ENCODE measurements around the gene ZNHIT2.
A peak's percentile ranks its signal among the peaks of the same experiment; 100 is the strongest.
"Not testable (repeated sequence)": the region's sequence is repeated elsewhere in the genome, so short reads cannot be mapped to it uniquely, and the experiment has no call there.

Gene ZNHIT2

GRCh38 chr11:65121865-65122696 is 4.6 kb upstream of the ZNHIT2 start, which contains the start of the genes FAU and MRPL49:
Gene FAU (minus strand): TSS chr11:65122134. CDS start chr11:65121813, 321 bp downstream.
Gene MRPL49 (plus strand): TSS chr11:65122321. CDS start chr11:65122347, 26 bp downstream.
- H3K4me3 ChIP-seq (ENCODE audit: low read depth, low read length): peak within 1 kb of the TSS; percentile 92
- peak; percentile 70 for DNase-seq (ENCODE audit: low read depth, low spot score)
- CTCF ChIA-PET: interaction anchor here (0.7 to 7.1 kb wide), 11 partner anchors 7 to 207 kb away, joined by 3 to 72 read pairs (median 3); partner anchors contain the start of genes ARL2, BATF2, SYVN1 and TM7SF2
- POLR2A ChIA-PET: interaction anchor here (0.7 to 2.2 kb wide), 9 partner anchors 9 to 274 kb away, joined by 3 to 20 read pairs (median 3); partner anchors contain the start of genes POLA2 and SYVN1
- TF ChIP-seq CTCF (IDR thresholded peaks at IDR 0.05; ENCODE audit: insufficient read depth, low read length, missing control alignments): no peak

GRCh38 chr11:65121447-65121864 is 4.0 kb upstream of the ZNHIT2 start:
- TF ChIP-seq CTCF (IDR thresholded peaks at IDR 0.05; ENCODE audit: insufficient read depth, low read length, missing control alignments): no peak
- CTCF ChIA-PET: interaction anchor here (0.7 to 7.1 kb wide), 11 partner anchors 8 to 273 kb away, joined by 3 to 72 read pairs (median 4); partner anchors contain the start of genes ARL2, BATF2, SYVN1 and TM7SF2

GRCh38 chr11:65120831-65121230 is 3.3 kb upstream of the ZNHIT2 start:
- TF ChIP-seq CTCF (IDR thresholded peaks at IDR 0.05; ENCODE audit: insufficient read depth, low read length, missing control alignments): no peak
- POLR2A ChIA-PET: interaction anchor here (1.3 to 2.2 kb wide), 2 partner anchors 10 to 14 kb away, joined by 4 to 12 read pairs; partner anchors contain the start of gene SYVN1
- CTCF ChIA-PET: interaction anchor here (0.7 to 7.1 kb wide), 11 partner anchors 9 to 273 kb away, joined by 3 to 72 read pairs (median 3); partner anchors contain the start of genes ARL2, BATF2 and TM7SF2
- H3K4me3 ChIP-seq (ENCODE audit: low read depth, low read length): peak overlapping the region; percentile 92
- DNase-seq (ENCODE audit: low read depth, low spot score): no peak

More at GRCh38 chr11:65121447-65121864, 4.0 kb upstream of the ZNHIT2 start:
- no peak for DNase-seq (ENCODE audit: low read depth, low spot score)
- peak overlapping the region; percentile 92 for H3K4me3 ChIP-seq (ENCODE audit: low read depth, low read length)
- POLR2A ChIA-PET: interaction anchor here (0.7 to 2.2 kb wide), 9 partner anchors 9 to 273 kb away, joined by 3 to 20 read pairs (median 3); partner anchors contain the start of gene SYVN1

DNA sequence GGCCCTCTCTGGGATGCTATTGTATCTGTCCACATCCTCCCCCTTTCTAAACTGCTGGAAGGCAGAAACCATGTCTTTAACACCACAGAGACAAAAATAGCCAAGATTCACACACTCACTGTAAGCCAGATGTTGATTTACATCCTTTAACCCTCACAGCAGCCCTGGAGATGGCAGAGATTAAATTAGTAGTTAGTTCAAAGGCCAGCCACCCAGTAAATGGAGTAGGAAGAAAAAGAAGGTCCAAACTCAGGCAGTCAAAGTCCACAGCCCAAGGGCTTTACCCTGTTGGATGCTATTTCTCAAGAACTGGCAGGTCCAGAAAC is 2.1 kb upstream of the ZNHIT2 start:
- ChIA-PET POLR2A (no interaction called here), CTCF (interaction anchor here (1.0 to 7.1 kb wide), 4 partner anchors 9 to 334 kb away, joined by 3 to 72 read pairs (median 38); partner anchors contain the start of genes ARL2 and TM7SF2)
- no peak overlapping the region for H3K4me3 ChIP-seq (ENCODE audit: low read depth, low read length)
- no peak for DNase-seq (ENCODE audit: low read depth, low spot score)
- TF ChIP-seq CTCF (IDR thresholded peaks at IDR 0.05; ENCODE audit: insufficient read depth, low read length, missing control alignments): no peak

DNA sequence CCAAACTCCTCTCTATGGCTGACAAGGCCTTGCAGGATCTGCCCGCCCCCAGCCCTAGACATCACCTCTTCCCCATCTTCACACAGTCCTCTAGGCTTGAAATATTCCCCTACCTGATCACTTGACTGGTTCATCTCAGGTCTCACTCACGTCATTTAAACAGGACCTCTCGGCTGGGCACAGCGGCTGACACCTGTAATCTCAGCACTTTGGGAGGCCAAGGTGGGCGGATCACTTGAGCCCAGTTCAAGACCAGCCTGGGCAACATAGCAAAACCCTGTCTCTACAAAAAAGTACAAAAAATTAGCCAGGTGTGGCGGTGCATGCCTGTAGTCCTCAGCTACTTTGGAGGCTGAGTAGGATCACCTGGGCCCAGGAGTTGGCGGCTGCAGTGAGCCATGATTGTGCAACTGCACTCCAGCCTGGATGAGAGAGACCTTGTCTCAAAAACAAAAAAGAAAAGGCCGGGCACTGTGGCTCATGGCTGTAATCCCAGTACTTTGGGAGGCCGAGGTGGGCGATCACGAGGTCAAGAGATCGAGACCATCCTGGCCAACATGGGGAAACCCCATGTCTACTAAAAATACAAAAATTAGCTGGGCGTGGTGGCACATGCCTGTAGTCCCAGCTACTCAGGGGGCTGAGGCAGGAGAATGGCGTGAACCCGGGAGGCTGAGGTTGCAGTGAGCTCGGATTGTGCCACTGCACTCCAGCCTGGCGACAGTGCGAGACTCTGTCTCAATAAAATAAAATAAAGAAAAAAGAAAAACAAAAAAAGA is 1.6 kb upstream of the ZNHIT2 start:
- H3K4me3 ChIP-seq (ENCODE audit: low read depth, low read length); DNase-seq (ENCODE audit: low read depth, low spot score): not testable (repeated sequence)
- POLR2A ChIA-PET: interaction anchor here (0.5 kb wide), 1 partner anchor 17 kb away, joined by 4 read pairs; no protein-coding TSS in a partner anchor
- CTCF ChIA-PET: interaction anchor here (0.8 to 7.1 kb wide), 17 partner anchors 9 to 333 kb away, joined by 3 to 72 read pairs (median 4); partner anchors contain the start of genes ARL2, CAPN1, PPP2R5B and TM7SF2

Data from AG04449 (cell line).